ENCODE data around the gene CDH9.

DNA sequence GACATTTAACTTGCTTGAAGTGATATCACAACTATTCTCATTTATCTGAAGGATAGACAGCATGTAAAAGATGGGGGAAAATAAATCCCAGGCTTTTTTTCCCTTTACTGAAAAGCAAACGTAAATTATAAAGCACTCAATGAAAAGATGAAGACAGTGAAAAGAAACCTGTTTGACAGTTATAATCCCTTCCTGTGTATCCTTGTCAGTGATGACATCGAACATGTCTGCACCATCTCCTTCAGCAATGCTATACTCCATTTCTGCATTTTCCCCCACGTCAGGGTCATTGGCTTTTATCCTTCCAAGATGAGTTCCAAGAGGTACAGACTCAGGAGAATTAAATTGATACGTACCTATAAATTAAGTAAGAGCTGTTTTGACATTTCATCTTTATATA is 134.9 kb downstream of the CDH9 start:
- no peak for TF ChIP-seq POLR2A (IDR thresholded peaks at IDR 0.05)
- TF ChIP-seq, protein P1, sequence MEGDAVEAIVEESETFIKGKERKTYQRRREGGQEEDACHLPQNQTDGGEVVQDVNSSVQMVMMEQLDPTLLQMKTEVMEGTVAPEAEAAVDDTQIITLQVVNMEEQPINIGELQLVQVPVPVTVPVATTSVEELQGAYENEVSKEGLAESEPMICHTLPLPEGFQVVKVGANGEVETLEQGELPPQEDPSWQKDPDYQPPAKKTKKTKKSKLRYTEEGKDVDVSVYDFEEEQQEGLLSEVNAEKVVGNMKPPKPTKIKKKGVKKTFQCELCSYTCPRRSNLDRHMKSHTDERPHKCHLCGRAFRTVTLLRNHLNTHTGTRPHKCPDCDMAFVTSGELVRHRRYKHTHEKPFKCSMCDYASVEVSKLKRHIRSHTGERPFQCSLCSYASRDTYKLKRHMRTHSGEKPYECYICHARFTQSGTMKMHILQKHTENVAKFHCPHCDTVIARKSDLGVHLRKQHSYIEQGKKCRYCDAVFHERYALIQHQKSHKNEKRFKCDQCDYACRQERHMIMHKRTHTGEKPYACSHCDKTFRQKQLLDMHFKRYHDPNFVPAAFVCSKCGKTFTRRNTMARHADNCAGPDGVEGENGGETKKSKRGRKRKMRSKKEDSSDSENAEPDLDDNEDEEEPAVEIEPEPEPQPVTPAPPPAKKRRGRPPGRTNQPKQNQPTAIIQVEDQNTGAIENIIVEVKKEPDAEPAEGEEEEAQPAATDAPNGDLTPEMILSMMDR (IDR thresholded peaks at IDR 0.05) = no peak
